HEK293 (cell line): Measurements from ENCODE around the gene CAMK2D.

Source experiments
- SP2 ChIP-seq: fragments of 450-650 bp; formaldehyde crosslinking; IDR thresholded peaks from 2 replicates; pipeline ENCODE4 v1.5.1; 2016; ENCODE audit warnings: missing biosample characterization, missing genetic modification characterization
- YY2 ChIP-seq: fragments of 450-650 bp; formaldehyde crosslinking; IDR thresholded peaks from 2 replicates; pipeline ENCODE4 v1.5.1; 2016; ENCODE audit warnings: missing biosample characterization, missing genetic modification characterization
- ZNF121 ChIP-seq: fragments of 450-650 bp; formaldehyde crosslinking; IDR thresholded peaks from 2 replicates; pipeline ENCODE4 v1.5.1; 2016; ENCODE audit warnings: missing biosample characterization, missing genetic modification characterization
- ZNF24 ChIP-seq: fragments of 450-650 bp; formaldehyde crosslinking; IDR thresholded peaks from 2 replicates; pipeline ENCODE4 v1.5.1; 2016; ENCODE audit warnings: missing biosample characterization, missing genetic modification characterization
- TF ChIP-seq, protein P1 (sequence below): fragments of 450-650 bp; formaldehyde crosslinking; IDR thresholded peaks from 2 replicates; pipeline ENCODE4 v1.5.1; 2016; ENCODE audit warnings: missing biosample characterization, missing genetic modification characterization
- TF ChIP-seq, protein P2 (sequence below): fragments of 450-650 bp; formaldehyde crosslinking; IDR thresholded peaks from 2 replicates; pipeline ENCODE4 v1.5.1; 2016; ENCODE audit warnings: missing biosample characterization, missing genetic modification characterization, low read depth
- TF ChIP-seq, protein P3 (sequence below): fragments of 450-650 bp; formaldehyde crosslinking; IDR thresholded peaks from 2 replicates; pipeline ENCODE4 v1.5.1; 2017; ENCODE audit warnings: missing biosample characterization, missing genetic modification characterization
- TF ChIP-seq, protein P4 (sequence below): fragments of 450-650 bp; formaldehyde crosslinking; IDR thresholded peaks from 2 replicates; pipeline ENCODE4 v1.5.1; 2016; ENCODE audit warnings: missing biosample characterization, missing genetic modification characterization

DNA sequence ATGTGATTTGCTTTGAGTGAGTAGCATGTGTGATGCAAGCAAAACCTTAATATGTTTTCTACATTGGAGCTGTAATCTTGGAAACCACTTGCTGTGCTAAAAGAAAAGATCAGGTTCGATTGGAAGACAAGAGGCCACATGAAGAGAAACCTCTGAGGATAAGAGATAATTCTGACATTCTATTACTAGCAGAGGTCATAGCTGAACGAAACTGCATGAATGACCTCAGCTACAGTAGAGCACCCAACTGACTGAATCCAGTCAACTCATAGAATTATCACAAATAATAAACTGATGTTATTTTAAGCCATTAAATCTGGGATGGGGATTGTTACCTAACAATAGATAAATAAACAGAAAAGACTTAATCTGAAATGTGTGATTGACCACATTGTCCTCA, 147.1 kb downstream of the CAMK2D start:
- TF ChIP-seq, protein P1, sequence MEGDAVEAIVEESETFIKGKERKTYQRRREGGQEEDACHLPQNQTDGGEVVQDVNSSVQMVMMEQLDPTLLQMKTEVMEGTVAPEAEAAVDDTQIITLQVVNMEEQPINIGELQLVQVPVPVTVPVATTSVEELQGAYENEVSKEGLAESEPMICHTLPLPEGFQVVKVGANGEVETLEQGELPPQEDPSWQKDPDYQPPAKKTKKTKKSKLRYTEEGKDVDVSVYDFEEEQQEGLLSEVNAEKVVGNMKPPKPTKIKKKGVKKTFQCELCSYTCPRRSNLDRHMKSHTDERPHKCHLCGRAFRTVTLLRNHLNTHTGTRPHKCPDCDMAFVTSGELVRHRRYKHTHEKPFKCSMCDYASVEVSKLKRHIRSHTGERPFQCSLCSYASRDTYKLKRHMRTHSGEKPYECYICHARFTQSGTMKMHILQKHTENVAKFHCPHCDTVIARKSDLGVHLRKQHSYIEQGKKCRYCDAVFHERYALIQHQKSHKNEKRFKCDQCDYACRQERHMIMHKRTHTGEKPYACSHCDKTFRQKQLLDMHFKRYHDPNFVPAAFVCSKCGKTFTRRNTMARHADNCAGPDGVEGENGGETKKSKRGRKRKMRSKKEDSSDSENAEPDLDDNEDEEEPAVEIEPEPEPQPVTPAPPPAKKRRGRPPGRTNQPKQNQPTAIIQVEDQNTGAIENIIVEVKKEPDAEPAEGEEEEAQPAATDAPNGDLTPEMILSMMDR (tag by site-specific recombination): no peak
- TF ChIP-seq, protein P2, sequence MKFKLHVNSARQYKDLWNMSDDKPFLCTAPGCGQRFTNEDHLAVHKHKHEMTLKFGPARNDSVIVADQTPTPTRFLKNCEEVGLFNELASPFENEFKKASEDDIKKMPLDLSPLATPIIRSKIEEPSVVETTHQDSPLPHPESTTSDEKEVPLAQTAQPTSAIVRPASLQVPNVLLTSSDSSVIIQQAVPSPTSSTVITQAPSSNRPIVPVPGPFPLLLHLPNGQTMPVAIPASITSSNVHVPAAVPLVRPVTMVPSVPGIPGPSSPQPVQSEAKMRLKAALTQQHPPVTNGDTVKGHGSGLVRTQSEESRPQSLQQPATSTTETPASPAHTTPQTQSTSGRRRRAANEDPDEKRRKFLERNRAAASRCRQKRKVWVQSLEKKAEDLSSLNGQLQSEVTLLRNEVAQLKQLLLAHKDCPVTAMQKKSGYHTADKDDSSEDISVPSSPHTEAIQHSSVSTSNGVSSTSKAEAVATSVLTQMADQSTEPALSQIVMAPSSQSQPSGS: no peak
- TF ChIP-seq ZNF121 (tag by site-specific recombination) (no peak), ZNF24 (tag by site-specific recombination) (no peak), YY2 (tag by site-specific recombination) (no peak), SP2 (tag by site-specific recombination) (no peak)
- TF ChIP-seq, protein P3, sequence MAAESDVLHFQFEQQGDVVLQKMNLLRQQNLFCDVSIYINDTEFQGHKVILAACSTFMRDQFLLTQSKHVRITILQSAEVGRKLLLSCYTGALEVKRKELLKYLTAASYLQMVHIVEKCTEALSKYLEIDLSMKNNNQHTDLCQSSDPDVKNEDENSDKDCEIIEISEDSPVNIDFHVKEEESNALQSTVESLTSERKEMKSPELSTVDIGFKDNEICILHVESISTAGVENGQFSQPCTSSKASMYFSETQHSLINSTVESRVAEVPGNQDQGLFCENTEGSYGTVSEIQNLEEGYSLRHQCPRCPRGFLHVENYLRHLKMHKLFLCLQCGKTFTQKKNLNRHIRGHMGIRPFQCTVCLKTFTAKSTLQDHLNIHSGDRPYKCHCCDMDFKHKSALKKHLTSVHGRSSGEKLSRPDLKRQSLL (tag by site-specific recombination): no peak
- TF ChIP-seq, protein P4, sequence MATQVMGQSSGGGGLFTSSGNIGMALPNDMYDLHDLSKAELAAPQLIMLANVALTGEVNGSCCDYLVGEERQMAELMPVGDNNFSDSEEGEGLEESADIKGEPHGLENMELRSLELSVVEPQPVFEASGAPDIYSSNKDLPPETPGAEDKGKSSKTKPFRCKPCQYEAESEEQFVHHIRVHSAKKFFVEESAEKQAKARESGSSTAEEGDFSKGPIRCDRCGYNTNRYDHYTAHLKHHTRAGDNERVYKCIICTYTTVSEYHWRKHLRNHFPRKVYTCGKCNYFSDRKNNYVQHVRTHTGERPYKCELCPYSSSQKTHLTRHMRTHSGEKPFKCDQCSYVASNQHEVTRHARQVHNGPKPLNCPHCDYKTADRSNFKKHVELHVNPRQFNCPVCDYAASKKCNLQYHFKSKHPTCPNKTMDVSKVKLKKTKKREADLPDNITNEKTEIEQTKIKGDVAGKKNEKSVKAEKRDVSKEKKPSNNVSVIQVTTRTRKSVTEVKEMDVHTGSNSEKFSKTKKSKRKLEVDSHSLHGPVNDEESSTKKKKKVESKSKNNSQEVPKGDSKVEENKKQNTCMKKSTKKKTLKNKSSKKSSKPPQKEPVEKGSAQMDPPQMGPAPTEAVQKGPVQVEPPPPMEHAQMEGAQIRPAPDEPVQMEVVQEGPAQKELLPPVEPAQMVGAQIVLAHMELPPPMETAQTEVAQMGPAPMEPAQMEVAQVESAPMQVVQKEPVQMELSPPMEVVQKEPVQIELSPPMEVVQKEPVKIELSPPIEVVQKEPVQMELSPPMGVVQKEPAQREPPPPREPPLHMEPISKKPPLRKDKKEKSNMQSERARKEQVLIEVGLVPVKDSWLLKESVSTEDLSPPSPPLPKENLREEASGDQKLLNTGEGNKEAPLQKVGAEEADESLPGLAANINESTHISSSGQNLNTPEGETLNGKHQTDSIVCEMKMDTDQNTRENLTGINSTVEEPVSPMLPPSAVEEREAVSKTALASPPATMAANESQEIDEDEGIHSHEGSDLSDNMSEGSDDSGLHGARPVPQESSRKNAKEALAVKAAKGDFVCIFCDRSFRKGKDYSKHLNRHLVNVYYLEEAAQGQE (tag by site-specific recombination): no peak
